Activated CD8-positive, alpha-beta memory T cell treated with anti-CD3 and anti-CD28 coated beads, Interleukin-2, amount 10 ng/mL, durations not matched to agents 7 days and 5 days (primary cell): ENCODE measurements around the gene GRM3. TPM values are rescaled to one million over a fixed set of nuclear protein-coding genes. Genes with fewer than 3 reads are reported as not detected.
"Not testable (repeated sequence)": the region's sequence is repeated elsewhere in the genome, so short reads cannot be mapped to it uniquely, and the experiment has no call there.

ENCODE experiments used
- ATAC-seq: fragments of 150-1000 bp; cut with Tn5 transposase; one replicate; pipeline ENCODE4 v1.10.0; 2021; ENCODE audit warnings: moderate library complexity
- CTCF ChIA-PET: fragments of 350-600 bp; sonication (Branson Sonifier 250); formaldehyde crosslinking; loops from one replicate; lab custom pipeline; 2021; ENCODE audit warnings: antibody characterized with exemption; lab: Charles Lee
- DNase-seq: peaks from one replicate; pipeline ENCODE4 v3.0.0-alpha.2; 2020
- H3K27ac Mint-ChIP-seq: one replicate; pipeline ENCODE4 v1.8.0; 2021; ENCODE audit warnings: mild to moderate bottlenecking, mixed read lengths
- H3K27me3 Mint-ChIP-seq: one replicate; pipeline ENCODE4 v1.8.0; 2021; ENCODE audit warnings: mixed read lengths
- H3K36me3 Mint-ChIP-seq: one replicate; pipeline ENCODE4 v1.8.0; 2021; ENCODE audit warnings: mild to moderate bottlenecking, mixed read lengths
- H3K4me1 Mint-ChIP-seq: one replicate; pipeline ENCODE4 v1.8.0; 2021; ENCODE audit warnings: mixed read lengths
- H3K4me3 Mint-ChIP-seq: one replicate; pipeline ENCODE4 v1.8.0; 2021; ENCODE audit warnings: mild to moderate bottlenecking, moderate library complexity, mixed read lengths
- H3K9me3 Mint-ChIP-seq: one replicate; pipeline ENCODE4 v1.8.0; 2022; ENCODE audit warnings: low read depth, mixed read lengths
- total RNA-seq, 2 experiments: library from RNA; stranded (reverse); gene quantifications; one replicate each; pipeline ENCODE4 v1.2.3, GENCODE V29; 2021

Gene GRM3
- not detected for total RNA-seq

DNA sequence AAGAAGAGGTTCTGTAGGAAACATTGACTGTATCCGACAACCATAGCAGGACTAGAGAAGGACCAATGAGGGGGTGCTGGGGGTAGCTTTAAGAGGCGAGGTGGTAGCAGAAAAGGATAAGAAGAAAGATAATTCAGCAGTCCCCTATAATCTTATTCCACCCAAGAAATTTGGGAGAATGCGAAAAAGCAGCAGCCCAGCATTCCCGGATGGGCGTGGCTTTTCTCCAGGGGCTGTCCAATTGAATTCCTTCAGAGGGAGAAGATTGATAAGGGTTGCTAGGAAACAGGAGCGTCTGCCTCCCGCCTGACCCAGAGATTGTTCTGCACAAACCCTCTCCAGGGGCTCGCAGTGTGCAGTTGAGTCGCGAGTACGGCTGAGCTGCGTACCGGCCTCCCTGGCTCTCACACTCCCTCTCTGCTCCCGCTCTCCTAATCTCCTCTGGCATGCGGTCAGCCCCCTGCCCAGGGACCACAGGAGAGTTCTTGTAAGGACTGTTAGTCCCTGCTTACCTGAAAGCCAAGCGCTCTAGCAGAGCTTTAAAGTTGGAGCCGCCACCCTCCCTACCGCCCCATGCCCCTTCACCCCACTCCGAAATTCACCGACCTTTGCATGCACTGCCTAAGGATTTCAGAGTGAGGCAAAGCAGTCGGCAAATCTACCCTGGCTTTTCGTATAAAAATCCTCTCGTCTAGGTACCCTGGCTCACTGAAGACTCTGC lies at the start of gene GRM3:
Gene GRM3, plus strand, starts transcription at position 349 of the 721 bp plus-strand sequence. CDS start 121,237 bp downstream, outside the sequence.
- Mint-ChIP-seq H3K9me3 (no peaks in the 10 kb centered on the region), H3K4me1 (no peaks in the 10 kb centered on the region), H3K27me3 (peaks cover 26% of the 10 kb centered on the region), H3K4me3 (no peak within 1 kb of the TSS), H3K27ac (no peak within 1 kb of the TSS), H3K36me3 (no peaks in the 10 kb centered on the region)
- CTCF ChIA-PET, result no interaction called here
- no peak for DNase-seq
- no peak for ATAC-seq

DNA sequence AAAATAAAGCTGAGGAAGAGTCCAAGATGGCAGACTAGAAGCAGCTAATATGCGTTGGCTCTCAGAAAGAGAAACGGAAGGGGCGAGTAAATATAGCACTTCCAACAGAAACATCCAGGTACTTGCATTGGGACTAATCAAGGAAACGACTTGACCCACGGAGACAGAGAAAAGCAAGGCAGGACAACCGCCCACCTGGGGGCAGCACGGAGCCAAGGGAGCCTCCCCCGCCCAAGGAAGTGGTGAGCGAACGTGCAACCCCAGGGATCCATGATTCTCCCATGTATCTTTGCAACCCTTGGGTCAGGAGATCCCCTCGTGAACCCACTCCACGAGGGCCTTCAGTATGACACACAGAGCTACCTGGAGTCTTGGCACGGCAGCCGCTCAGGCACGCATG lies 45.4 kb upstream of the GRM3 start:
- Mint-ChIP-seq H3K9me3 (peaks cover 11% of the 10 kb centered on the region), H3K4me1 (no peaks in the 10 kb centered on the region), H3K27ac (no peak overlapping the region), H3K36me3 (no peaks in the 10 kb centered on the region), H3K4me3 (no peak overlapping the region), H3K27me3 (no peaks in the 10 kb centered on the region)
- ATAC-seq, result no peak
- DNase-seq, result no peak
- CTCF ChIA-PET, result no interaction called here

DNA sequence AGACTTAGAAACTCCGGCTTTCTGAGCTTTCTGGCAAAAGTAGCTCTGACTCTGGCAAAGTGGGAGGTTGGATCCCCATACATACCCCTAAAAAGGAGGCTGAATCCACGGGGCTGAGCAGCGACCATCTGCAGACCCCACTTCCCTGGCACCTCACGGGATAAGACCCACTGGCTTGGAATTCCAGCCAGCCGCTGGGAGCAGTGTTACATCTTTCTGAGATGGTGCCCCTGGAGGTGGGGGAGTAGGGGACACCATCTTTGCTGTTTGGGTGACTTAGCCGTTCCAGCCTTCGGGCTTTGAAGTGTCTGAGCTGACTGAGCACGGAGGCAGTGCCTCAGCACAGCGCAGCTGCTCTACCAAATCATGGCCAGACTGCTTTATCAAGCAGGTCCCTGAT lies 45.0 kb upstream of the GRM3 start:
- no peak overlapping the region for H3K27ac Mint-ChIP-seq
- no peaks in the 10 kb centered on the region for H3K36me3 Mint-ChIP-seq
- H3K4me3 Mint-ChIP-seq, result no peak overlapping the region
- ATAC-seq (no peak), DNase-seq (no peak)
- H3K4me1 Mint-ChIP-seq, result no peaks in the 10 kb centered on the region
- H3K9me3 Mint-ChIP-seq, result peaks cover 11% of the 10 kb centered on the region
- H3K27me3 Mint-ChIP-seq, result no peaks in the 10 kb centered on the region
- CTCF ChIA-PET, result no interaction called here

DNA sequence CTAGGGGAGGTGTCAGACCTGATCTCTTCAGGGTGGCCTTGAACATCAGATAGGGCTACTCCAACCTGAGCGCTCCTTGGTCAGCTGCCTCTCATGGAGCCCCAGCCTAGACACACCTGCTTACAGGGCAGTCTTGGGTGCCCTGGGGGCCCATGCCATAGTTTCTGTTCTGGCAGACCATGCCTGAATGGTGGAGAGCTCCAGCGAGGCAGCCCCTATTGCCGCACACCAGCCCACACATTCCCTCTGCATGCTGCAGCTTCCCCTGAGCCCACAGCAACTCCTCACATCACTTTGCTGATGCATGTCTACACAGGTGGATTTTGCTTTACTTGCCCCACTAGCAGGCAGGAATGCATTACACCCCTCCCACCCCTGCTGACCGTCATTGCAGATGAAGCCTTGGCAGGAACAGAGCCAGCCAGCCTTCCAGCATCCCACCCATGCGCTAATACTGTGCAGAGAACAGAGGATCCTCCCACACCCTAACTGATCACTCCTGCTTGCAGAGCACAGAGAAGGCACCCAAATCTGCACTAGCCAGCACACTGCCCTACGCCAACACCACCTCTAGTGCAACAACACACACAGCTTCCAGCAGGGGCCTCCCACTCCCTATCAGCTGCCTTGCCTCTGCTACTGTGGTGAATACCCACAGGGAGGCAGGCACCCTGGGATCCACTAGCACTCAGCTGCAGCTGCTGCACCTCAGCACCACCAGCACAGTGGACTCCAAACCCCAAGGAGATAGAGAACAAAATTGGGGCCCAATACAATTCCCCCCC lies 43.0 kb upstream of the GRM3 start:
- H3K27ac Mint-ChIP-seq, result no peak overlapping the region
- ATAC-seq, result no peak
- CTCF ChIA-PET, result no interaction called here
- no peaks in the 10 kb centered on the region for H3K36me3 Mint-ChIP-seq
- no peak for DNase-seq
- H3K4me3 Mint-ChIP-seq, result no peak overlapping the region
- H3K4me1 Mint-ChIP-seq, result no peaks in the 10 kb centered on the region
- no peaks in the 10 kb centered on the region for H3K27me3 Mint-ChIP-seq
- H3K9me3 Mint-ChIP-seq, result peaks cover 11% of the 10 kb centered on the region

DNA sequence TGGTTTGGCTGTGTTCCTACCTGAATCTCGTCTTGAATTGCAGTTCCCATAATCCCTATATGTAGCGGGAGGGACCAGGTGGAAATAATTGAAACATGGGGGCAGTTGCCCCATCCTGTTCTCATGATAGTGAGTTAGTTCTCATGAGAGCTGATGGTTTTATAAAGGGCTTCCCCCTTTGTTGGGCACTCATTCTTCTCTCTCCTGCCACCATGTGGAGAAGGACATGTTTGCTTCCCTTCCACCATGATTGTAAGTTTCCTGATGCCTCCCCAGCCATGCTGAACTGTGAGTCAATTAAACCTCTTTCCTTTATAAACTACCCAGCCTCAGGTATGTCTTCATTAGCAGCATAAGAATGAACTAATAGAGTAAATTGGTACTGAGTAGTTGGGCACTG lies 28.0 kb upstream of the GRM3 start:
- H3K27me3 Mint-ChIP-seq, ATAC-seq, CTCF ChIA-PET, H3K27ac Mint-ChIP-seq, H3K4me3 Mint-ChIP-seq, H3K4me1 Mint-ChIP-seq, H3K36me3 Mint-ChIP-seq, DNase-seq: not testable (repeated sequence)
- peaks cover 15% of the 10 kb centered on the region for H3K9me3 Mint-ChIP-seq

DNA sequence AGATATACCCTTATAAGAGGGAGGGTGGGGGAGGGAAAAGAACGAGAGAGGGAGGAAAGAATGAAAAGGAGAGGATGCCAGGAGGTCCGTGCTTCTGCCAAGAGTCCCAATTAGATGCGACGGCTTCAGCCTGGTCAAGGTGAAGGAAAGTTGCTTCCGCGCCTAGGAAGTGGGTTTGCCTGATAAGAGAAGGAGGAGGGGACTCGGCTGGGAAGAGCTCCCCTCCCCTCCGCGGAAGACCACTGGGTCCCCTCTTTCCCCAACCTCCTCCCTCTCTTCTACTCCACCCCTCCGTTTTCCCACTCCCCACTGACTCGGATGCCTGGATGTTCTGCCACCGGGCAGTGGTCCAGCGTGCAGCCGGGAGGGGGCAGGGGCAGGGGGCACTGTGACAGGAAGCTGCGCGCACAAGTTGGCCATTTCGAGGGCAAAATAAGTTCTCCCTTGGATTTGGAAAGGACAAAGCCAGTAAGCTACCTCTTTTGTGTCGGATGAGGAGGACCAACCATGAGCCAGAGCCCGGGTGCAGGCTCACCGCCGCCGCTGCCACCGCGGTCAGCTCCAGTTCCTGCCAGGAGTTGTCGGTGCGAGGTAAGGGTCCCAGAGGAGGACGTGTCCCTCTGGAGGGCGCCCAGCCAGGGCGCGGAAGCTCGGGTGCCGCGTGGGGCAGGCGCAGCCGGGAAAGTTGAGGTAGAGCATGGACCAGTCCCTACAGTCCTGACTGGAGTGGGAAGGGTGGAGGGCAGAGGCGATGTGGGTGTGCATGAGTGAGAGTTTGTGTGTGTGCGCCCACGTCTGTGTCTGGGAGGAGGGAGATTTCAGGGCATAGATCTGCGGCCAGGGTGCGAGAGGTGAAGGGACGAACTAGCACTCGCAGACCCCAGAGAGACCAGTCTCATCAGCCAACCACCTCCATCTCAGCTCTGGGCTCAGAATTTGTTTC lies 844 bp downstream of the GRM3 start:
- CTCF ChIA-PET, result no interaction called here
- Mint-ChIP-seq H3K9me3 (no peaks in the 10 kb centered on the region), H3K27ac (no peak overlapping the region), H3K36me3 (no peaks in the 10 kb centered on the region), H3K27me3 (peaks cover 26% of the 10 kb centered on the region), H3K4me3 (no peak overlapping the region), H3K4me1 (no peaks in the 10 kb centered on the region)
- ATAC-seq (no peak), DNase-seq (no peak)

DNA sequence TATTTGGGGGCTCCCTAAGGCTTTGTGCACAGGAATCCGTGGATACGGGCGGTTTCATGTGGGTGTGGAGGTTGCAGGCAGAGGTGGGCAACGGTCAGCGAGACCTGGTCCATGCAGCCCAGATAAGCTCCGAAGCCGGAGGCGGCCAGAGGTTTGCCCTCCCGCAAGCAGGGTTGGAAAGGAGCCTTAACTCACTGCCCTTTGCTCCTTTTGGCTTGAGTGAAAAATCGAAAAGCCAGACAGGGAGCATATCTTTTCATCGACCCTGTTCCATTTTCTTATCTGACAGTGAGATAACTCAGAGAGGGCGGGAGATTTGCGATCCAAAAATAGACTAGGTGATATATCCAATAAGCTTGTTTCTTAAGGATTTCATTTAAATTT lies 1.5 kb downstream of the GRM3 start:
- no peak for ATAC-seq
- no peak overlapping the region for H3K4me3 Mint-ChIP-seq
- no peaks in the 10 kb centered on the region for H3K4me1 Mint-ChIP-seq
- H3K36me3 Mint-ChIP-seq, result no peaks in the 10 kb centered on the region
- no peak overlapping the region for H3K27ac Mint-ChIP-seq
- H3K27me3 Mint-ChIP-seq, result peaks cover 26% of the 10 kb centered on the region
- H3K9me3 Mint-ChIP-seq, result no peaks in the 10 kb centered on the region
- CTCF ChIA-PET, result no interaction called here
- DNase-seq, result no peak

DNA sequence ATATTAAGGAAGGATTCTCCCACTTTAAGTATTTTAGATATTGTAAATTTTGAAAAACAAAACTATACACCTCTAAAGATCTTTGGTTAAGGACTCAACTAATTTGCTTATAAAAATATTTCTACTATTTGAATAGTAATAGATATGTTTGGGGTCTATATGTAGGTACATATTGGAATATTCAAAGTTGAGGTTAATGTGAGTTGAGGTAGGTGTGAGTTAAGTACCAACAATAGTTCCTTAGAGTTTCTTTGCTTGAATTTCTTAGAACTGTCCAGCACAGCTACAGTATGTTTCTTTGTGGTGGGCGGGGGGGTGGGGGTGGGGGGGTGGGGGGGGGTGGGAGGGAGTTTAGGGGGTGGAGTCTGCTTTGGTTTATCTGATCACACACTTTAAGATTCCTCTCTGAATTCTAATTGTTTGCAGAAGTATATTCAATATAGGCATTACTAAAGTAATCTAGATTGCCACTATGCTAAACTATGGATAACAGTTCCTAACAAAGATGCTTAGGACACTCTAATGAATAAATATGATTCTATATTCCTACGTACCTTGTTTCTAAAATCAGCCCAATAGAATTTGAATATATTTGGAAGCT lies 2.1 kb downstream of the GRM3 start:
- H3K27ac Mint-ChIP-seq, result no peak overlapping the region
- no peak for ATAC-seq
- H3K4me3 Mint-ChIP-seq, result no peak overlapping the region
- no peak for DNase-seq
- no peaks in the 10 kb centered on the region for H3K4me1 Mint-ChIP-seq
- CTCF ChIA-PET, result no interaction called here
- no peaks in the 10 kb centered on the region for H3K36me3 Mint-ChIP-seq
- peaks cover 26% of the 10 kb centered on the region for H3K27me3 Mint-ChIP-seq
- H3K9me3 Mint-ChIP-seq, result no peaks in the 10 kb centered on the region

DNA sequence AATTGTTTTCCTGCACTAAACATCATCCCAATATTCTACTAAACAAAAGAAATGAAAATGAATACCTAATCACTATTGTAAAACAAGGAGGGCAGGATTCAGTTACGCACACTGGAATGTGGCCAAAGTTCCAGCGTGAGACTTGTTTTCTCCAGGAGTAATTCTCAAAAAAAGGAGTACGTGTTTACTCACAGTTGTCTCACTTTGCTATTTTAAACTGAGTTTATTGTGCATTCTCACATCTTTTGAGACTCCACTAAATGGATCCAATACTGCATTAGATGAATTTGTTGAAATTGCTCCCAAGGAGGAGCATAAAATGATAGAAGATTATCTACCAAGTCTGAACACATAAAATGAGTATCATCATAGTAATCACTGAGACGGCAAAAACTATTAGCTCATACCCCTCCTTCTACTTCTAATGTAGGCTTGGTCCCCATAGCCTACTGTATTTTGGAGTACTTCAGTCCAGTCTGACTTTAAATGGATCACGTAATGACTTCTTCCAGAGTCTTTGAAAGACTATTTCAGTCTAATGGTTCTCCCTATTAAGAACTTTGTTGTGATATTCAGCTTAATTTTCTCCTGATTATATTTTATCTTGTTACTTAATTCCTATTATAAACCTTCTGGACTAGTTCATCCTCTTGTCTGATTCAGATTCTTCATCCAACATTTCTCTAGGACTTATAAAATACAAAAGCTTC lies 3.8 kb downstream of the GRM3 start:
- no peak for ATAC-seq
- no peak for DNase-seq
- H3K4me3 Mint-ChIP-seq, result no peak overlapping the region
- H3K9me3 Mint-ChIP-seq, result no peaks in the 10 kb centered on the region
- H3K27me3 Mint-ChIP-seq, result peaks cover 24% of the 10 kb centered on the region
- CTCF ChIA-PET, result interaction anchor here (0.6 kb wide), 1 partner anchor 8 kb away, joined by 3 read pairs; no protein-coding TSS in a partner anchor
- H3K4me1 Mint-ChIP-seq, result no peaks in the 10 kb centered on the region
- H3K36me3 Mint-ChIP-seq, result no peaks in the 10 kb centered on the region
- no peak overlapping the region for H3K27ac Mint-ChIP-seq

DNA sequence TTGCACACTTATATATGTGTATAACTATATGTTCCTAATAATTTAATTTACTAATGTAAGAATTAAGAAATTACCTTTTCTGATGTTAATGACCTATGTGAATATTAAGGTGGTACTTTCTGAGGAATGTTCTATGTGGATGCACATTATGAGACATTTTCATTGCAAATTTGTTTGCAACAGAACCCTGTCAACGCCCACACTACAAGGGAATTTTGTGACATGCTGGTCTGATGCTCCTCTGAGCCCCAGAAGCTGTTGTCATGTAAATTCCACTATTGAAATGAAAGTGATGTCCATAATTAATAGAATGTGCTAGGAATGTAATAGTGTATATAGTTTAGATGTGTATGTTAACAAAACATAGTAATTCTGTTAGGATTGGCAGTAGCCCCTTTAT lies 4.5 kb downstream of the GRM3 start:
- Mint-ChIP-seq H3K27ac (no peak overlapping the region), H3K27me3 (peaks cover 21% of the 10 kb centered on the region), H3K36me3 (no peaks in the 10 kb centered on the region), H3K4me3 (no peak overlapping the region), H3K9me3 (no peaks in the 10 kb centered on the region), H3K4me1 (no peaks in the 10 kb centered on the region)
- ATAC-seq, result no peak
- CTCF ChIA-PET, result interaction anchor here (0.6 kb wide), 1 partner anchor 8 kb away, joined by 3 read pairs; no protein-coding TSS in a partner anchor
- no peak for DNase-seq

DNA sequence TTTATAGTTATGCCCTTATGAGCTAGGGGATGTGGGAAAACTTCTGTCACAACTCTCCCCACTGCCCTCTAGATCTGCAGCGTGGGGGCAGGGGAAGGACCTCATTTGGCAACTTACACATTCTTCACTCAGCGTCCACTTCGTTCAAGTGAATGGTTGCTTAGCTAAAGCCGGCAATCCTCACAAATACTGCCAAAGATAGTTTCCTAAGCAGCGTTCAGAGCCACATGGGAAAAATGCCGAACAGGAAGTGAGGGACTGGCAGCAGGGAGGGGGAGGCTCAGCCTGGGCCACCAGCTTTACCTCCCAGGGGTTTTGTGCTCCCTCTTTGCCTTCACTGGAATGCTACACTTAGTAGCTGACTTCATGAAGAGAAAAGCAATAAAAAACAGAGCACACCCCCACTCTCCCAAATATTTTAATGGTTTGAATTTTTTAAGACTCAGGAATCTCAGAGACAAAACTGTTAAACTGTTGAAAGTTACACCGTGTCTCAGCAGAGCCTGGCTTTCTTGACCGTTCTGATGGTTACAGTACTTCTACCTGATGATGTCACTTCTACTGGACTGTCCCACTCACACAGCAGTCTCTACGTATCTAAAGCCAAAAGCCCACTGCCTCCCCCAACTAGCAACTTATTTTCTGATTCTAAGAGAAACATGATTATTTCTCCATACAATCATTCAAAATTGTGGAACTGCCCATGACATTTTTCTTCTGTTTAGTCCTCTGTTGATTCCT lies 10.4 kb downstream of the GRM3 start:
- H3K27ac Mint-ChIP-seq, result no peak overlapping the region
- H3K9me3 Mint-ChIP-seq, result no peaks in the 10 kb centered on the region
- CTCF ChIA-PET, result no interaction called here
- H3K4me1 Mint-ChIP-seq, result no peaks in the 10 kb centered on the region
- no peaks in the 10 kb centered on the region for H3K36me3 Mint-ChIP-seq
- ATAC-seq (no peak), DNase-seq (no peak)
- no peaks in the 10 kb centered on the region for H3K27me3 Mint-ChIP-seq
- no peak overlapping the region for H3K4me3 Mint-ChIP-seq

DNA sequence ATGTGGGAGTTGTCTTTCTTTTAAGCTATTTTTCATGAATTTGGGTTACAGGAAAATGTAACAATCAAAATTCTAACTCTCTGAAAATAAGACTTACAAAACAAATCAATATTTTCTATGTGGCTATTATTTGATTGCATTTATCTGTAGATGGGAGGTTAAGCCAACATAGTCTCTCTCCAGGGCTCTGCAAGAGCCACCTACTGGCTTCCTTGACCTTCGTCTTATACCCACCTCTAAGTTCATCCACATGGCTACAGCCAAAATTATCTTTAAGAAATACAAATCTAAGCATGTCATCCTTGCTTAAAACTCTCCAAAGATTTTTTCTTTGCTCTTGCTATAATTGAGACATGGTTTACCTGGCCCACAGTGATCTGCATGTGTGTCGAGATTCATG lies 14.2 kb downstream of the GRM3 start:
- H3K4me3 Mint-ChIP-seq, result no peak overlapping the region
- no peak overlapping the region for H3K27ac Mint-ChIP-seq
- CTCF ChIA-PET, result interaction anchor here (0.7 kb wide), 1 partner anchor 323 kb away, joined by 3 read pairs; no protein-coding TSS in a partner anchor
- H3K36me3 Mint-ChIP-seq, result no peaks in the 10 kb centered on the region
- DNase-seq (no peak), ATAC-seq (no peak)
- H3K27me3 Mint-ChIP-seq, result no peaks in the 10 kb centered on the region
- H3K4me1 Mint-ChIP-seq, result no peaks in the 10 kb centered on the region
- no peaks in the 10 kb centered on the region for H3K9me3 Mint-ChIP-seq
